ENCODE results near the gene GNA14. TPM values are rescaled to one million over a fixed set of nuclear protein-coding genes. Genes with fewer than 3 reads are reported as not detected.
A peak's percentile ranks its signal among the peaks of the same experiment; 100 is the strongest.

Gene GNA14
- total and polyA plus RNA-seq, 2 experiments from 2014 or later: 0.21 to 0.36 TPM

DNA sequence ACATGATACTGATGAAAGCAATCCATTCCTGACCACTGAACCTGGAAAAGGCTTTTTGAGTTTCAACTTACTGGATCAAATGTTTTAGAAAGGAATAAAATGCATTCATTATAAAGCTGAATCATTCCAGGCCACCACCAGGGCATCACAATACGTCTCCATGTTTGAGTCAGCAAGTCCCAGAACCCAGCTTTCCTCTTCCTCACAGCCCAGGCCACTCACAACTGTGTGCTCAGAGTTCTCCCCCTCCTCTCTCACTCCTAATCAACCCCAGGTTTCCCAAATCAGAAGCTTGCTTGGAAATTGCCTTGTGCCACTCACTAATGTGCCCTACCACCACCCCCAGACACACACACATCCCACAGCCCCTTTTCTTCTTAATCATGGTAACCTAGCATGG is 91.7 kb downstream of the GNA14 start:
- TF ChIP-seq, protein P1, sequence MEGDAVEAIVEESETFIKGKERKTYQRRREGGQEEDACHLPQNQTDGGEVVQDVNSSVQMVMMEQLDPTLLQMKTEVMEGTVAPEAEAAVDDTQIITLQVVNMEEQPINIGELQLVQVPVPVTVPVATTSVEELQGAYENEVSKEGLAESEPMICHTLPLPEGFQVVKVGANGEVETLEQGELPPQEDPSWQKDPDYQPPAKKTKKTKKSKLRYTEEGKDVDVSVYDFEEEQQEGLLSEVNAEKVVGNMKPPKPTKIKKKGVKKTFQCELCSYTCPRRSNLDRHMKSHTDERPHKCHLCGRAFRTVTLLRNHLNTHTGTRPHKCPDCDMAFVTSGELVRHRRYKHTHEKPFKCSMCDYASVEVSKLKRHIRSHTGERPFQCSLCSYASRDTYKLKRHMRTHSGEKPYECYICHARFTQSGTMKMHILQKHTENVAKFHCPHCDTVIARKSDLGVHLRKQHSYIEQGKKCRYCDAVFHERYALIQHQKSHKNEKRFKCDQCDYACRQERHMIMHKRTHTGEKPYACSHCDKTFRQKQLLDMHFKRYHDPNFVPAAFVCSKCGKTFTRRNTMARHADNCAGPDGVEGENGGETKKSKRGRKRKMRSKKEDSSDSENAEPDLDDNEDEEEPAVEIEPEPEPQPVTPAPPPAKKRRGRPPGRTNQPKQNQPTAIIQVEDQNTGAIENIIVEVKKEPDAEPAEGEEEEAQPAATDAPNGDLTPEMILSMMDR (IDR thresholded peaks at IDR 0.05; ENCODE audit: low read depth, low read length): no peak
- no peak for DNase-seq (ENCODE audit: low read depth in 1 of 2, low spot score in 1 of 2)
- H3K4me1 ChIP-seq (ENCODE audit: low read depth): no peaks in the 10 kb centered on the region

DNA sequence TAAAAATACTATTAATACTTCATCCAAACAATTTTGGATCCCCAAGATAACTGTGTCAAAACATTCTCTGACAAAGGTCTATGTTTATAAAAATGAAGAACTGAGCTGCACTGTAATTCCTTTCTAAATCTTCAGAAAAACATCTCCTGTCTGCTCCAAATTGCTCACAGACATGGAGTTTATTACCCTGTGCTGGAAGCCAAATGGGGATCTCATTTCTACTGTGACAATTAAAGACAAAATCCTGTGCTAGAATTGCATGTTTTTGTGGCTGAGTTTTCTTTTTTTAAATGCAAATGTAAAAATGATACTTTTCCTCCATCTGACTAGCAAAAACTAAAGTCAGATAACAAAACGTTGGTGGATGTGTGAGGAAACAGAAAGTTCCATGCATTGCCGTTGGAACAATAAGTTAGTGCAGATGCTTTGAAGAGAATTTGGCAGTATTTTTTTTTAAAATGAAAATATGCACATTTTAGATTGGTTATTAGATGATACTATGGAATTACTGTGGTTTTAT is 93.5 kb downstream of the GNA14 start:
- H3K27me3 ChIP-seq: no peaks in the 10 kb centered on the region
- no peak overlapping the region for H3K27ac ChIP-seq
- H3K4me3 ChIP-seq: no peak overlapping the region
- H3K36me3 ChIP-seq: no peaks in the 10 kb centered on the region
- no peaks in the 10 kb centered on the region for H3K9me3 ChIP-seq (ENCODE audit: low read depth)
- peak in 1 of 2 donors; percentile 25 for DNase-seq (ENCODE audit: low read depth in 1 of 2, low spot score in 1 of 2)
- no peaks in the 10 kb centered on the region for H3K4me1 ChIP-seq (ENCODE audit: low read depth)
- TF ChIP-seq, protein P1 (IDR thresholded peaks at IDR 0.05; ENCODE audit: low read depth, low read length): no peak

More for the DNA sequence above, 91.7 kb downstream of the GNA14 start:
- Histone ChIP-seq H3K27me3 (no peaks in the 10 kb centered on the region), H3K4me3 (no peak overlapping the region), H3K9me3 (ENCODE audit: low read depth) (no peaks in the 10 kb centered on the region), H3K36me3 (no peaks in the 10 kb centered on the region), H3K27ac (no peak overlapping the region)

DNA sequence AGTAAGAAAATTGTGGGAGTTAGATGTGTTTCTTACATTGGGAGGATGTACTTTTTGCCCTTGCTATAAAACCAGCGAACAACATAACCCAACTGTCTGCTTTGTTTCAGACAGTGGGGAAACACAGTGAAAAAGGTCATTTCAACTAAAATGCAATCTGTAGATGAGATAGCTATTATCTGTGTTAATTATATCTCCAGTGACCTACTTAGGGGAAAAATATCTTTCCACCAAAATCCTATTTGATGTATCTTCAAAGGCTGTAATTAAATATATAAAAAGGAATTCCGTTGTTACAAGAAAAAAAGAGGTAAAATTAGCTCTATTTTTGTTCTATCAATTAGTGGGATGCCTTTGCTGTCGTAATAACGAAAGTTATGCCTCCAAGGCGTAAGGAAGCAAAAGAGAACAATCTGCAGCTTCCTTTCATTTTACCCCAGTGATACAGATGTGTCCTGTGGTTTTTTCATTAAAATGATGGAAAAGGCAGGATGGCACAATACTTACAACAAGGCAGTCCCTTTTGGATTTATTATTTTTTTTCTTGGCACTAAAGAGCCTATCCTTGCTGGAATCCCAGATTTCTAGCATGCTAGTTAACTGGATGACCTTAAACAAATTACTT is 100.9 kb downstream of the GNA14 start:
- no peaks in the 10 kb centered on the region for H3K4me1 ChIP-seq (ENCODE audit: low read depth)
- H3K27me3 ChIP-seq: no peaks in the 10 kb centered on the region
- H3K4me3 ChIP-seq: no peak overlapping the region
- no peak for DNase-seq (ENCODE audit: low read depth in 1 of 2, low spot score in 1 of 2)
- no peak overlapping the region for H3K27ac ChIP-seq
- TF ChIP-seq, protein P1 (IDR thresholded peaks at IDR 0.05; ENCODE audit: low read depth, low read length): no peak
- H3K9me3 ChIP-seq (ENCODE audit: low read depth): no peaks in the 10 kb centered on the region
- no peaks in the 10 kb centered on the region for H3K36me3 ChIP-seq

DNA sequence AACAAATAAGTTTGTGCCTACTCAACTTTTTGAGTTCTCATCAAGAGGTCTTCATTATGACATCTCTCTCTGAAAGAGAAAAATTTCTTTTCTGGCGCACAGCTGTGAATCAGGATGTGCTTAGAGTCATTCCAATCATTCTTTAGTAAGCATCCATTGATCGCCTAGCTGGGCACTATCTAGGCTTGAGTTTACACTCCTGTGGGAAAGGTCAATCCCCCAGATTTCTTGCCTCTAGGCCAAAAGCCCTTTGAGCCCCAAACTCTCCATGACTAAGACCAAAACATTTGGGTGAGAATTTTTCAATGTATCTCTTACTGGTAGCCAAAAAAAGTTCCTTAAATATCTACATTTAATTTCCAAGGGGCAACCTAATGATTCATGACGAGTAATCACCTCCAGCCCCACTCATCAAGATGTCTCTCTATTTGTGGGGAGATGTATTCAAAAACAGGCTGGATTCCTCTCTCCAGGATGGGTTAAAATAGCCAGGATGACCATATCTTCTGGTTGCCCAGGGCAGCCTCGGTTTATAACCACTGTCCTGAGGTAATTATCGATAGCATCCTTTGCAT is 101.7 kb downstream of the GNA14 start:
- Histone ChIP-seq H3K4me3 (no peak overlapping the region), H3K27ac (no peak overlapping the region), H3K27me3 (no peaks in the 10 kb centered on the region), H3K36me3 (no peaks in the 10 kb centered on the region), H3K4me1 (ENCODE audit: low read depth) (no peaks in the 10 kb centered on the region), H3K9me3 (ENCODE audit: low read depth) (no peaks in the 10 kb centered on the region)
- TF ChIP-seq, protein P1 (IDR thresholded peaks at IDR 0.05; ENCODE audit: low read depth, low read length): no peak
- DNase-seq (ENCODE audit: low read depth in 1 of 2, low spot score in 1 of 2): no peak

DNA sequence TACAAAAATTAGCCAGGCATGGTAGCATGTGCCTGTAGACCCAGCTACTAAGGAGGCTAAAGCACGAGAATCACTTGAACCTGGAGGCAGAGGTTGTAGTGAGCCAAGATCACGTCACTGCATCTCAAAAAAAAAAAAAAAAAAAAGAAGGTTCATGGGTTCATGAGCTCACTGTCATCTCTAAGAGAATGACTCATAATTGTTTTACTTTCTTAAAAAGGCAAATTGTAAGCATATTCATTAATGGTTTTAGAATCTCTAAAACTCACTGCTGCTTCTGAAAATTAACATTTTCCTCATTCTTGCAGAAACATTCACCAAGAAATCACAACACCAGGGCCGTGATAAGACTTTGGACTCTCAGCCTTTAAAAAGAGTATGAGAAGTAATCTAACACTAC is 103.6 kb downstream of the GNA14 start:
- TF ChIP-seq, protein P1 (IDR thresholded peaks at IDR 0.05; ENCODE audit: low read depth, low read length): no peak
- Histone ChIP-seq H3K27ac (no peak overlapping the region), H3K9me3 (ENCODE audit: low read depth) (no peaks in the 10 kb centered on the region)

More for the DNA sequence above, 103.6 kb downstream of the GNA14 start:
- peak in 1 of 2 donors; percentile 25 for DNase-seq (ENCODE audit: low read depth in 1 of 2, low spot score in 1 of 2)
- Histone ChIP-seq H3K36me3 (no peaks in the 10 kb centered on the region), H3K27me3 (no peaks in the 10 kb centered on the region), H3K4me1 (ENCODE audit: low read depth) (no peaks in the 10 kb centered on the region), H3K4me3 (no peak overlapping the region)
